SIG-M5 treated with dmso at 0.1 percent for 504 hours (cell line): Measurements from ENCODE around the gene FRMD4A.

Experiments
- DNase-seq: peaks from one replicate; lab custom pipeline; 2025; ENCODE audit not compliant: unreplicated experiment; lab: John Stamatoyannopoulos, UW

Gene FRMD4A

DNA sequence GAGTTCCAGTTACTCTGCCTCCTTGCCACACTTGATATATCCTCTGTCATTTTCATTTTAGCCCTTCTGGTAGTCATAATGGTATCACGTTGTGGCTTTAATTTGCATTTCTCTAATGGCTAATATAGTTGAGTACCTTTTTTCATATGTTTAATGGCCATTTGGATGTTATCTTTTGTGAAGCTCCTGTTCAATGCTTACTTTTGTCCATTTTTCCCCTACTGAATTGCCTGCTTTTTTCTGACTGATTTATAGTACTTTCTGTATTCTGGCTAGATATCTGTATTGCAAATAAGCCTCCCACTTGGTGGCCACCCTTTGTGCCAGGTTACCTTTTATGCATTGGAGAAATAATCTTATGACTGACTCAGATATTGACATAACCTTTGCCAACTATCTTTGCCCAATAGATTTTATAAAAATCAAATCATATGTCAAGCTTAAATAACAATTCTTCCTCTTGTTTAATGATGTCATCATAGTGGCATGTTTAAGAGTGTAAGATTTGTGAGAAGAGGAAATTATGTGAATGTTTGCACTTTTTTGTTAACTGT is 693.3 kb downstream of the FRMD4A start:
- DNase-seq, result no peak

DNA sequence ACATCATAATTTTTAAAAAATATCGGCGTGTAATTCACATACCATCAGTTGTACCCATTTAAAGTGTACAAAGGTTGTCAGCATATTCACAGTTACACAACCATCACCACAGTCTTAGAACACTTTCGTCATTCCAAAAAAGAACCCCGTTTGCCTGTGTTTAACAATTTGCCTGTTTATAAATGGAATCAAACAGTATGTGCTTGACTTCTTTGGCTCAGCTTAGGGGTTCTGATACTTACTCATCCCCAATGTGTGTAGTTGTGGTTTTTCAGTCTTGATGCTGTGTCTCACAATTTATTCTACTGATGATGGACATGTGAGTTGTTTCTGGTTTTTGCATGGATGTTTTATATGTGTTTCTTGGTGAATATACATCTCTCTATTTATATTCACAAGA is 693.9 kb downstream of the FRMD4A start:
- DNase-seq, result no peak

DNA sequence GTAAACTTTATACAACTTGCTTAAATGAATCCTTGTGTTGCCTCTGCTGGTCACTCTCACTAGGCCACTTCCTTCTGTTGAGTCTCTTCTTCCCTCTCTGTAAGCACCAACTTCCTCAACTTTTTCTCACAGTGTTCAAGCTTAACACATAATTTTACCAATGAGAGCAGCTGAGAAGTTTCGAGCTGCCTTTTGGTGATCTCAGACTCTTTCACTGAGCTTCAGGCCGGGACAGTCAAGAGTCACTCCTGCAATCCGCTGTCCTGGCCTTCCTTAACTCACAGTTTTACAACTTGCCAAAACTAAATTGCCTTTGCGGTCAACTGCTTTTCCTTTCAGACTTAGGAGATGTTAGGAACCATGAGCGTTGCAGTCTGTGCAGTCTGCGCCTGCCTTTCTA is 696.5 kb downstream of the FRMD4A start:
- no peak for DNase-seq

DNA sequence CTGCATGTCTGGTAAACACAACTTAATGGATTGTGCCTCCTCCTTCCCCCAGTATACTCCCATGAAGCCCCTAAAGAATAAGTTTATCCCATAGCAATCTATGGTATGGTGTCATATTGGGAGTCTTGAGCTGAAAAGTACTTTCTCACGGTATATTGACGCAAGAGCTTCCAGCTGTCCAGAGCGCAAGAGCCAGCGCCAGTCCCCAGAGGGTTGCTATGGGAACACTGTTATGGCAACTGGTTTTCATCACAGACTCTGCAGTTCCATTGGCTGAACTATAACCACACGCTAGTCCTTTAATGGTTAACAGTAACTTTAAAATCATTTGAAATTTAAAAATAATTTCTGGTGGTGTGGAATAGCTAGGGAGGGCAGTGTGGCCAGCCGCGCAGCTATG is 697.0 kb downstream of the FRMD4A start:
- DNase-seq, result no peak

DNA sequence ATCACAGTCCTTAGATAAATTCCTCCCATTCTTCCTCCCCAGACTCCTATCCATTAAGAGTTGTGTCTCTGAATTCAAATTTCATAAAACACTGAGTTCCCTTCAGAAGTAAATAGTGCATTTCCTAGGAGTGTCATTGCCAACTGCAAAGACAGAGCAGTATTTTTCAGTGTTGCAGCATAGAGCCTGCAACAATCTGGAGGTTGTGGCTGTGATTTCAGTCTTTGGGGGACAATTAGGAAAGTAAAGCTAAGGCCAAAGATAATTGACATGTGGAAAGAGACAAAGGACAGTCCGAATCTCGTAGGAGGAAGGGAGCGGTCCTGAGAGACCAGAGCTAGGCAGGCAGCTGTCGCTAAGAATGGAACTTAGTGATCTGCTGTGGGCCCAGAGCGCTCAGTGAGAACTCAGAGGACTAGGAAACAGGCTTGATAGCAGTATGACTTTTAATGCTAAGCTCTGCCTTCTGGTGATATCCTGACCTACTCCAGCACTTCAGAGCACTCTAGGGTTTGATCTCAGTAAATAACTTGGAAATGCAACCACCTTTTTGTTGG is 697.8 kb downstream of the FRMD4A start:
- DNase-seq, result no peak

DNA sequence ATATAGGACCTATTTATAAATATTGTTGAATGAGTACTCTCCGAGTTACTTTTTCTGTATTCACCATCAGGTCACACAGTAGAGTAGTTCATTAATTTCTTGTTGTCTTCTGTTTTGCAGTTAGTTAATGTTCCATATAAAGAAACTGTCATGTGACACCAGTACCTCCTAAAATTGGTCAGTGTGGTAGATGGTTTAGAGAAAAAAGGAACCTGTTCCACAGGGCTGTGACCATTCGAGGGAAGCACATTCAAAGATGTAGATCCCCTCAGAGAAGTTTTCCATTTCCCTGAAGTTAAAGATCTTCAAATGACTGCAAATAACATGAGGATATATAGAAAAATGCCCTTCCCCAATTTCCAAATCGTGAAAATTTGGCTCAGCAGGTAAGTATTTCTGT is 698.3 kb downstream of the FRMD4A start:
- no peak for DNase-seq

DNA sequence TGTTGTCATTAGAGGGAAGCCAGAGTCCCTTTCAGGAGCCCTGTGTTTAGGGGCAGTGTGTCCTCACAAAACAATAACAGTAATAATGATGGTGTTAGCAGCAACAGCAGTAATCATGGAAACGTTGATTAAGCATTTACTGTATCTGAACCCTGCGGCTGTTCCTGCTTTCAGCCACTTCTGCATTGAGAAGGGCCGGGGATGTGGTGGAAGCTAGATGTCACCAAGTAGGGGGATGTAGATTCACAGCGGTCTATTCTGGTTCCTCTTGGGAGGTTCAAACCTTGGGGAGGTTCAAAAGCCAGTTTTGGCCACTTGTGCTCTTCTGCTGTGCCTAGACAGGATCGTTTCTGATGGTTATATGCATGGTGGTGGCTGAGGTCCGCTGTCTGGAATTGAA is 699.1 kb downstream of the FRMD4A start:
- no peak for DNase-seq

DNA sequence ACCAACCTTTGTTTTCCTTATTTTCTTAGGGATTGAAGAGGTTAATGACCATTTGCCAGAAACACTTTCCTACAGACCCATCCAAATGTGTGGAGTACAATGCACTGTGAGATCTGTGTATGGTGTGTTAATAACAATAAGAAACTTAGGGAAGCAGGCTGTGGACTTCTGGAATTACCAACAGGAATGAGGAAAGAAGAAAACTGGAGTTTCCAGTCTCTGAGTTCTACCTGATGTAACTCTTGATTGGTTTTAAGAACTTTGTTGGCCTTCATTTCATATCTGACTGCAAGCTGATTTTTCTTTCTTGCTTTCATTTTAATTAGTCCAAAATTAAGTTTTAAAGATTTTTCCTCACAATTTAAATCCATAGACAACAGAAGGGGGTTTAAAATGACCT is 700.5 kb downstream of the FRMD4A start:
- no peak for DNase-seq

DNA sequence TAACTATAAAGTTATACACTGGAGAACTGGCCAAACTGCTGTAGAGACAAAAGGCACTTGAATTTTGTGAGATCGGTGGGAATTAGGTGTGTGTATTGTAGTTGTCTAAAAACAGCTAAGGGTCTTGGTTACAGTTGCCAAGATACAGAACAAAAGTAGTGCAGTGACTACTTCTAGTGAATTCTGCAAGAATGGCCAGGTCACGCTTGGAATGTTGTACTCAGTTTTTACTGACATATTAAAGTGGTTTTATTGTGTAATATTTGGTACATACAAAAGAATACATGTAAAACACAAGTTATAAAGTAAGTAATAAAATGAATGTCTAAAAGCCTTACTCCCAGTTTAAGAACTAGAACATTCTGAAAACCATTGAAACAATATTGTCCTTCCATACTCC is 701.6 kb downstream of the FRMD4A start:
- no peak for DNase-seq

DNA sequence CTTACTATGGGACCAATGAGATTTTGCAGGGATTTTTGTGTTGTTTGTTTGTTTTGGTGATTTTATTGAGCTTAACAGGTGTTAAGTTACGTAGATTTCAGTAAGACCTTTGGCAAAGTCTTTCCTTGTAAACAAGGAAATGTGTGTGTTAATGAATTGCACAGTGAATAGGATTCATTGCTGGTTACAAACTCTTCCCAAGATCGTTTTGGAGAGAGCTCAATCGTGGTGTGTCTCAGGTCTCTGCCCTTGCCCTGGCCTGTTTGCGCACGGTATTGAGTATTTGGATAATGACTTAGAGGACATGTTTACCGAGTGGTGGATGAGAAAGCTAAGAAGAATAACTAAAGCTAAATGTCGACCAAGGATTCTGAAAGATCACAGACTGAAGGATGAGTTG is 702.1 kb downstream of the FRMD4A start:
- no peak for DNase-seq

DNA sequence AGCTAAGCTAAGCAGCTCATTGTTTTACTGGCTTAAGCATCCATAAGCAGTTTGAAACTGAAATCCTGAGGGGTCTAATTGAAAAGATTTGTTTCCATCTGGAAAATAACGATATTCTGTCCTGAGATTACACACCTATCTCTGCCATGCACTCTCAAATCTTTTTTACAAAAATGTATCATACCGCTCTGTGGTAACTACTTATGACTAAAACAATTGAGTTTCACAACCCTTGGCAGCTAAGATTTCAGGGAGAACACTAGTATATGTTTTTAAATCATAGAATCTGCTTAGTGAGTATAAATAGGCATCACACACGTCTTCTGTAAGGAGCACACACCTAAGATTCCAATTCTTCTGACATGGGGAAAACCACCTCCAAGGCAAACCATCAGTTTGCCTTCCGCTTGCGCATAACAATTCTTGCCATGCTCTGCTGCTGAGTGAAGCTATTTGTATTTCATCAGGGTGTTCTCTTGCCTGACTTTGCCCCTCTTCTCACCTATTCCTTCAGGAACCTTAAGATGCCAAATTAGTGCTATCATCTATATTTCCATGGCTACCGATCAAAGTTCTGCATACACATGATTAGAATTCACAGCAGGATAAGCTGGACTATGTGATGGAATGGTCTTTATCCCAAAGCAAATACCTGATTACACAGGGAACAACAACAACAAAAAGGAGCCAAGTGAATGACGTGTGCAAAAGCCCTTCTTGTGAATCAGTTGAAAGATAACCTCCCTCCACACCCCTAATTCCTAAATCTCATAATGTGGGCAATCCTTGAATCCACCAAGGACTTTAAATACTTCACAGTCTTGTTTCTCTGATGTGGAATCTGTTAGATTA is 703.0 kb downstream of the FRMD4A start:
- DNase-seq, result no peak

DNA sequence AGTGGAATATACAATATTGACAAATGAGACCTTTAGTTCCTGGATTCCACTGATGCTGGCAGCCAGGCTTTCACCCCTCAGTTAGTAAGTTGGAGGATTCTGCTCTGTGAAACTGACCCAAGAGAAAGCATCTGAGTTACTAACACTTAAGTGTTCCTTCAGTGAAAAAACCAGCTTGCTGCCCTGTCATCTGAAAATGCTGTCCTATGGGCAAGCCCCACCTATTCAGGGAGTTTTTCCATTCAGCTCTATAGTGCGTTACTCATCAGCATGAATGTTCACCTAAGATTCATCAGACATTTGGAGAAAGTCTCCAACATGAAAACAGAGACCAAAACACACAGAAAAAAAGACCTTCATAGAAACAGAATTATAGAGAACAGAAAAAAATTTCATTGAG is 706.1 kb downstream of the FRMD4A start:
- no peak for DNase-seq

DNA sequence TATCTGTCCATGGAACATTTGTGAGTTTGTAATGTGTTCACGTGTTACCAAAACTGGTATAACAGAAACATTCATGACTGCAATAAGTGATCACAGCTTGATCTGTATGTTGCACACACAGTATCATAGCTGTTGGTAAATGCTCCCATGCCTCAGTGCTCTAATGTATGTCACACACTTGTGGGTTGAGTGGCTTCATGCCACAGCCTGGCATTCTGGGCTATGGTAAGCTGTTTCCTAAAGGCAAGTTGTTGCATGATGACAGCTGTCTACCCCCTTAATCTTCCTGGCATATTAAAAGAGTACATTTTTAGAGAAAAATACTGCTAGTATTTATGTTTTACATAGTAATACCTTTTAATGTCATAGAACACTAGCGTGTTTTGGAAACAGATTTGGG is 708.8 kb downstream of the FRMD4A start:
- DNase-seq, result no peak

DNA sequence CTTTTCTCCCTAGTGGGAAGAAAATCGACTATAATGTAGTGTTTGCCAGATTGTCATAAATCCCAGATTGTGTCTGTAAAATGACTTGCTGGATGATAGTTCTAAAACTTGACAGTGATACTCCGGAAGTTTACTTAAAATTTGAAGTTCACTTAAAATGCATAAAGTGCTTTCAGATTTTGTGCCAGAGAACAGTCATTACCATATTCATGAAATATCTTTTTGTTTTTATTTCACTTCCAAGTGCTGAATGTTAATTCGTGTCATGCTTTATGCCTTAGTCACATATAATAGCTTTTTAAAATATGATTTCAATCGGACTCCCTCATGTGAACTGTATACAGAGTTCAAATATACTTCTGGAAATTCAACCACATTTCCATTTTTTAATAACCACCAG is 713.6 kb downstream of the FRMD4A start:
- no peak for DNase-seq

DNA sequence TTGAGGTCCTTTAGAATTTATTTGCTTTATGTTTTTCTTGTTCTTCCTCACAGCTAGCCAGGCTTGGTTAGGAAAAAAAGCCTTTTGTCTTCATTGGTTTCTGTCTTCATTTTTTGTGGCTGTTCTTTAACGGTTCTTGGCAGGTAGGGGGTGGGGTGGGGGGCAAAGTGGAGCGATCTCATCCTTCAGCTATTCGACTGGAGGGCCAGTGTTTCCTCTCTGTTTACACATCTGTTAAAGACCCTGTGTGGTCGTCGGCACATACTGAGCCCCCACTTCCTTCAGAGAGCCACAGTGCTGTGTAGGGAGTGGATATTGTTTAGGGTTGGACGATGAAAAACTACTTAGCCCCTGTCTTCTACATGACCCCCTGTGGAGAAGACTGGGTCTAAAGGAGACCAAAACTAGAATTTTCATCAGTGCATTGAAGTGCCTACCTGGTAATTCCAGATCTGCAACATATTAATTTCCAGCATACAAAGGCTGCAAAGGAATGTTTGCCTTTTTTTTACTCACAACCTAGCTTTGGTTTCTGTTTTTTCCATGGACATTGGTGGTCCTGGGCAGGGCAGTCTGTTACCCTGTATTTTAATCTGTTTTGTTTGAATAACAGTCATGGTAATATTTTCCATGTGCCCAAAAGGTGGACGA is 714.9 kb downstream of the FRMD4A start:
- DNase-seq, result no peak

DNA sequence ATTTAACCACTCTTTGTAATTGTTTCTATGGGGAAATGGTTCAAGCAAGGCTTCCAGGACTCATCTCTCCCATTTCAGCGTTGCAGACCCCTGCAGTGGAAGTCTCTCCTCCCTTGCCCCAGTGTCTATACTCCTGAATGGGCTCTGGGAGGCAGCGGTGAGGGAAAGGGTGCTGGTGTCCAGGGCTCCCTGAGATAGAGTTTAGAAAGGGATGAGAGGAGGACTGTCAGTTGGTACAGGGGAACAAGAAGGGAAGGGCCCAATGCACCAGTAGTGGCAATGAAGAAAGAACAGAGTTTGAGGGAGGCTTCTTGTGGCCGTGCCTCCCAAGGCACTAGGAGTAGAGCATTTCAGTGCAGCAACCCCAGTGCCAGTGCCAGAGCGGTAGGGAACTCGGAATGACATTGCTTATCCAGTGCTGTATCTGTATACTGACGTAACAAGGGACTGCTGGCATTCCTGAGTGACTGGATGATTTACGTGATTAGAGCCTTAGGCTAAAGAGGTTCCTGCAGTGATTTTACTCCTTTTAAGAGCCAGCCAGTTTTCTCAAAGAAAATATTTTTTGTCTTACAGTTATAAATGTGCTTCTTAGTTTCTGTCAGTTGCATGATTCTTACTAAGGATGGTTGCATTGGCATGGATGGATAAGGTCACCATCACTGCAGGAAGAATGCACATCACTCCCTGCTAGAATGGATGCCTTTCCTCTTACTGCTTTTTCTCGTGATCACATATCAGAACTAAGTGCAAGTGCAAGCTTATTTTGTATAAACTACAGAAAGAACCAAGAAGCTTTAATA is 716.0 kb downstream of the FRMD4A start:
- DNase-seq, result peak; percentile 14

DNA sequence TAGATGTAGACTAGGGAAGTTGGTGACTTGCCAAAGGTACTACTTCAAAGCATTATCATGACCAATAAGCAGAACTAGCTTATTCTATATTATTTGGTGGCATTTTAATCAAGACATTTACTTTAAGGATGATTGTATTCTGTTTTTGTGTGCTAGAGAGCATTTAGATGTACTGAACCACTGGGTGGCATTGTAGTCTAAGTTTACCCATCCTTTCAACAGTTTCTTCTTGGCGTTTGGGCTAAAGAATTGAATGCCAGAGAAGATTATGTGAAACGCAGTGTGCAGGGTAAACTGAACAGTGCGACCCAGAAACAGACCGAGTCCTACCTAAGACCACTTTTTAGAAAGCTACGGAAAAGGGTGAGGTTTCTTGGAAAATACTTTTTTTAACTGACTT is 717.2 kb downstream of the FRMD4A start:
- DNase-seq, result peak; percentile 9

DNA sequence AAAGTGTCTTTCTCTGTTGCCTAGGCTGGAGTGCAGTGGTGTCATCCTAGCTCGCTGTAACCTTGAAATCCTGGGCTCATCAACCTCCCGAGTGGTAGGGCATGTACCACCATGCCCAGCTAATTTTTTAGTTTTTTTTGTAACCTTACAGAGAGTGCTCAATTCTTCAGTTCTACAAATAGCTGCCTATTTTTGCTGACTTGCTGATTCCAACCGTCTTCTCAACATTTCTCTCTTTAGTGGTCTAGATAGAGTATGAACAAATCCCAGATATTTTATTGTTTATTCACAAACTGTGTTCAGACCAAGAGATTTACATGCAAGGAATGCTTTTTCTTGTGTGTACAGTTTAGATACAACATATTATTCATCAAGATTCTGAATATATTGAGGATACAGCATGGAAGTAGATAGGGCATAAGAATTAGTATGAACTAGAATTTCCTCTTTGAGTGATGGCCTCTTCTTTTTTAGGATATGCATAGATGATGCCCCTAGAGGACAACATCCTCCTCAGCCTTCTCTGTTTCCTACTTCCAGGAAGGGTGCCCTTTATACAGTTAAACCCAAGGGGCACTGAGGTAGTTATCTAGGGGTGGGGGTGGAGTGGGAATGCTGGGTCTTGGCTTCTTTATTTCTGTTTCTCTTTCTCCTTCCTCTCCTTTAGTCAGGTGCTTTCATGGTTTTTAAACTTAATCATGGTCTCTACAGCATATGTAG is 717.9 kb downstream of the FRMD4A start:
- DNase-seq, result no peak

DNA sequence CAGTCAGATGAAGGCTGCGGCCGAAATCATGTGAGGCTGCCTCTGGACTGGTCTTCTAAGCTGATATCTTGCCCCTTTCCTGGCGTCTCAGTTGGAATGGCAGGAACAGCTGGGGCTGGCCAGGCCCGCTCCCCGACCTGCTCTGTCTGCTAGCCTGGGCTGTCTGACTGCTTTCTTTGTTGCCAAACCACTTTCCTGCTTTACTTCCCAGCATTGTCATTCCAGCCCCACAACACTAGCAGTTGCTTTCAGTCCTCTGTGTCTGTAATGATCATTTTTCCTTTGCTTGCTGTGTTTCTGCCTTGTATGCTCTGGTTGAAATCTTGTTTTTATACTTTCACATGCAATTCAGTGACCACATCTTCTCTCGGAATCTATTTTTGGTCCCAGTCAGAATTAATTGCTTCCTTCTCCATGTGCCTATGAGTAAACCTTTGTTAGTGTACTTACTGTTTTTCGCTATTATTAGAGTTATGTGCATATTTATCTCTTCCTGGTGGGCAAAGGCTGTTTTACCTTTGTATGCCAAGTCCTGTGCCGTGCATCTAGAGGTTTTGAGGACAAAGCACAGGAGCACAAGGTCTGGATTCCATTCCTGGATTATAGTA is 722.4 kb downstream of the FRMD4A start:
- DNase-seq, result no peak

DNA sequence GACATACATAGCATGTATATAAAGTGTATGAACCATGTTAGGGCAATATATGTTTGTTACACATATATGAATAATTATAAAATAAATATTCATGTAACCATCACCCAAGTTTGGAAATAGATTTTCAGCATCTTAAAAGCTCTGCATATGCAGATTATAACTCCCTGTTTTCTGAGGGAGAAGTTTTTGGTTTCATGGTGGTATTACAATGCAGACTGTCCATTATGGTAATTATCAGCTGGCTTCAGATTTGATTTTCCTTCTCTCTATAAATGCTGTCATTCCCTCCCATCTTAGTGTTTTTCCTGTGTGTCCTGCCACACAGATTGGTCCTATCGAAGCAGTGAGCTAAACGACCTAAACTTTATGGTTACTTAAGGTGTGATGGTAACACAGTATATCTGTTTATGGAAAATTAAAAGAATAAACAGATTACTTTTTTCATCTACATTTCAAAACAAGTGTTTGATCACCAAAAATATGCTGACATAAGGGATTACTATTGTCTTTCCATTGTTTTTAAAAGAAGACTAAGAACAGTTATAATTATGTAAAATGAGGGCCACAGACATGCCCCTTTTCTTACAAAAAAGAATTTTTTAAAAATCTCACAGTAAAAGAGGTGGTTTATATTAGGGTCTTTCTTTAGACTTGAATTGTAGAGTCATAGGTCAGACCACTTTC is 726.2 kb downstream of the FRMD4A start:
- DNase-seq, result no peak
